Endothelial cell of umbilical vein (primary cell): ENCODE data around the gene IGFBP7. TPM values are rescaled to one million over a fixed set of nuclear protein-coding genes. Genes with fewer than 3 reads are reported as not detected.

Experiments
- BruUV-seq: library from RNA; stranded (reverse); fragments of 400-500 nt; replicated peaks from 2 replicates; lab custom pipeline; 2021; lab: Mats Ljungman, UMichigan
- CTCF ChIA-PET: fragments of 300-600, 350-600 bp; sonication (Branson Sonifier 250); formaldehyde crosslinking; loops from one replicate; lab custom pipeline; 2021; ENCODE audit warnings: antibody characterized with exemption, inconsistent platforms; lab: Charles Lee
- POLR2A ChIA-PET: fragments of 300-600, 350-600 bp; sonication (Branson Sonifier 250); formaldehyde crosslinking; loops from one replicate; lab custom pipeline; 2021; ENCODE audit warnings: antibody characterized with exemption, inconsistent platforms; lab: Charles Lee
- DNase-seq: peaks from one replicate; pipeline ENCODE4 v3.0.0-alpha.2; 2011; ENCODE audit warnings: low read depth, low spot score
- FAIRE-seq: peaks from 2 replicates; lab custom pipeline; 2011; peaks lifted over from hg19 to GRCh38; lab: Jason Lieb, UNC
- H2AFZ ChIP-seq: 2 replicates; pipeline ENCODE4 v1.6.0; 2012; ENCODE audit warnings: low read depth, low read length, control low read depth, inconsistent platforms
- H3K27ac ChIP-seq: 2 replicates; pipeline ENCODE4 v1.5.1; 2011; ENCODE audit warnings: low read depth, mild to moderate bottlenecking, control low read depth, low read length, moderate library complexity; ENCODE audit not compliant: insufficient read depth
- H3K27me3 ChIP-seq, 2 experiments: 2 replicates each; pipeline versions ENCODE4 v1.6.0 to v1.6.1; 2011; ENCODE audit warnings: low read length in 2 of 2, mixed read lengths in 1 of 2; ENCODE audit not compliant: control insufficient read depth in 2 of 2, insufficient read depth in 2 of 2
- H3K36me3 ChIP-seq, 2 experiments: 2 replicates in 1 of 2; 3 replicates in 1 of 2; pipeline ENCODE4 v1.5.1; 2011; ENCODE audit warnings: low read length in 2 of 2, mild to moderate bottlenecking in 1 of 2, moderate library complexity in 1 of 2; ENCODE audit not compliant: control insufficient read depth in 2 of 2, insufficient read depth in 2 of 2; ENCODE audit errors: extremely low read depth in 1 of 2
- H3K4me1 ChIP-seq: 3 replicates; pipeline ENCODE4 v1.5.1; 2011; ENCODE audit warnings: mild to moderate bottlenecking, low read length; ENCODE audit not compliant: control insufficient read depth, insufficient read depth; ENCODE audit errors: extremely low read depth
- H3K4me2 ChIP-seq: 2 replicates; pipeline ENCODE4 v1.6.1; 2011; ENCODE audit warnings: low read length, control low read depth, mixed read lengths; ENCODE audit not compliant: insufficient read depth
- H3K4me3 ChIP-seq, 3 experiments: fragments of 200-600 bp in 1 of 3; sonication (generic), shearing (Covaris generic) in 1 of 3; replicated peaks in 1 of 3; 2 replicates each; pipeline ENCODE4 v1.5.1; 2011 to 2016; ENCODE audit warnings: control low read depth in 3 of 3, low read length in 3 of 3, mild to moderate bottlenecking in 2 of 3, inconsistent platforms in 1 of 3, low read depth in 1 of 3, moderate library complexity in 1 of 3; ENCODE audit not compliant: insufficient read depth in 1 of 3
- H3K79me2 ChIP-seq: 2 replicates; pipeline ENCODE4 v1.6.0; 2012; ENCODE audit warnings: low read length, inconsistent platforms; ENCODE audit not compliant: control insufficient read depth, insufficient read depth
- H3K9ac ChIP-seq: replicated peaks from 2 replicates; pipeline ENCODE3; 2011; ENCODE audit warnings: low read length, control low read depth; ENCODE audit not compliant: insufficient read depth; ENCODE audit errors: extremely low read depth
- H3K9me1 ChIP-seq: replicated peaks from 3 replicates; pipeline ENCODE4 v1.6.0; 2011; ENCODE audit warnings: mild to moderate bottlenecking, low read length; ENCODE audit not compliant: control insufficient read depth, insufficient read depth; ENCODE audit errors: extremely low read depth
- H3K9me3 ChIP-seq: replicated peaks from 2 replicates; pipeline ENCODE4 v1.5.1; 2012; ENCODE audit warnings: low read length, inconsistent platforms; ENCODE audit not compliant: control insufficient read depth, insufficient read depth
- H4K20me1 ChIP-seq: replicated peaks from 2 replicates; pipeline ENCODE3; 2011; ENCODE audit warnings: mild to moderate bottlenecking, low read length; ENCODE audit not compliant: control insufficient read depth, insufficient read depth; ENCODE audit errors: extremely low read depth
- CTCF ChIP-seq, 2 donors: IDR thresholded peaks; 1 replicate in 1 of 2; 2 replicates in 1 of 2; pipeline ENCODE4 v1.5.1; 2011; ENCODE audit warnings: low read length in 2 of 2, mild to moderate bottlenecking in 2 of 2, moderate library complexity in 2 of 2, control low read depth in 1 of 2, inconsistent platforms in 1 of 2, low read depth in 1 of 2; ENCODE audit not compliant: insufficient read depth in 1 of 2; ENCODE audit errors: extremely low read depth in 1 of 2
- EZH2 ChIP-seq: IDR thresholded peaks from 2 replicates; pipeline ENCODE4 v1.6.1; 2012; ENCODE audit warnings: borderline replicate concordance, low read depth, mild to moderate bottlenecking, moderate library complexity, low read length, inconsistent platforms; ENCODE audit not compliant: severe bottlenecking
- FOS ChIP-seq: IDR thresholded peaks from 2 replicates; pipeline ENCODE4 v1.6.1; 2011; ENCODE audit warnings: mild to moderate bottlenecking, low read length, moderate library complexity, borderline replicate concordance; ENCODE audit not compliant: insufficient read depth
- GATA2 ChIP-seq: IDR thresholded peaks from 2 replicates; pipeline ENCODE4 v1.7.0; 2011; ENCODE audit warnings: low read depth, mild to moderate bottlenecking, moderate library complexity, mixed read lengths, low read length; ENCODE audit not compliant: insufficient read length, insufficient read depth
- JUN ChIP-seq: IDR thresholded peaks from 2 replicates; pipeline ENCODE4 v1.6.1; 2011; ENCODE audit warnings: borderline replicate concordance, low read depth; ENCODE audit not compliant: insufficient read length, insufficient read depth
- MAX ChIP-seq: IDR thresholded peaks from 2 replicates; pipeline ENCODE4 v1.6.1; 2011; ENCODE audit not compliant: insufficient read depth, insufficient read length
- MYC ChIP-seq: IDR thresholded peaks from one replicate; pipeline ENCODE4 v1.6.1; 2011; ENCODE audit warnings: mild to moderate bottlenecking, low read depth, low read length
- POLR2A ChIP-seq: IDR thresholded peaks from 2 replicates; pipeline ENCODE4 v1.6.1; 2012; ENCODE audit warnings: low read depth, mild to moderate bottlenecking, control low read depth, low read length
- POLR2AphosphoS5 ChIP-seq: IDR thresholded peaks from 2 replicates; pipeline ENCODE4 v1.6.1; 2012; ENCODE audit warnings: low read depth, mild to moderate bottlenecking, control low read depth, low read length, moderate library complexity; ENCODE audit not compliant: insufficient read depth
- dilution Hi-C: fragments of 300-500 bp; cut with MboI; formaldehyde crosslinking; loops from one replicate; pipeline ENCODE4 v1.15.0; 2019; ENCODE audit warnings: low sequenced_read_pairs; ENCODE audit not compliant: extremely low pct_ligation_motif_present
- intact Hi-C: fragments of 100-400 bp; cut with micrococcal nuclease; formaldehyde crosslinking; loops from one replicate; pipeline ENCODE4 v1.10.0; 2022
- polyA plus RNA-seq, 4 experiments: library from polyadenylated mRNA; depleted of rRNA in 3 of 4; stranded (reverse) in 3 of 4; unstranded in 1 of 4; fragments of >200 nt; gene quantifications; 2 replicates each; pipeline versions ENCODE4 v1.2.1 to v1.2.3, GENCODE V29; 2011 to 2012; ENCODE audit warnings: missing spikeins in 1 of 4
- total RNA-seq: library from RNA; stranded (reverse); gene quantifications from 2 replicates; pipeline ENCODE4 v1.2.3, GENCODE V29; 2021

Gene IGFBP7
- total and polyA plus RNA-seq, 2 donors (not counting 3 experiments of a cell fraction or from before 2014, with no cell fraction given): 526 to 770 TPM

GRCh38 chr4:57157596-57158137 lies 47.5 kb upstream of the IGFBP7 start:
- ChIA-PET CTCF (interaction anchor here (0.9 to 1.3 kb wide), 3 partner anchors 35 to 47 kb away, joined by 3 to 5 read pairs (median 3); partner anchors contain the start of gene IGFBP7), POLR2A (no interaction called here)
- no peaks in the 10 kb centered on the region for H3K36me3 ChIP-seq
- no peak overlapping the region for H3K9ac ChIP-seq
- H3K4me1 ChIP-seq: peaks cover 9% of the 10 kb centered on the region
- no peaks in the 10 kb centered on the region for H3K27me3 ChIP-seq
- no peaks in the 10 kb centered on the region for H4K20me1 ChIP-seq
- no peaks in the 10 kb centered on the region for H3K9me1 ChIP-seq
- intact Hi-C loops (loop anchor here (1.0 kb wide), 1 partner anchor 119 kb away; no protein-coding TSS in a partner anchor), dilution Hi-C loops (no loop called here)
- TF ChIP-seq MAX (no peak), POLR2A (no peak), JUN (no peak), POLR2AphosphoS5 (no peak), MYC (no peak), CTCF (IDR thresholded peaks at IDR 0.05; ENCODE audit: extremely low read depth in 1 of 2, insufficient read depth in 1 of 2, low read depth in 1 of 2, low read length in 2 of 2) (no peak), EZH2 (no peak), GATA2 (no peak), FOS (no peak)
- no peak overlapping the region for H3K4me3 ChIP-seq
- DNase-seq: no peak
- no peaks in the 10 kb centered on the region for H3K9me3 ChIP-seq
- H3K27ac ChIP-seq: no peak overlapping the region
- no peaks in the 10 kb centered on the region for H3K79me2 ChIP-seq
- no TSS peak for BruUV-seq
- no peak overlapping the region for H2AFZ ChIP-seq
- no peak for FAIRE-seq
- no peak overlapping the region for H3K4me2 ChIP-seq
